Testis (tissue), 3 donors: ENCODE results near the gene SVBP. TPM values are rescaled to one million over a fixed set of nuclear protein-coding genes. Genes with fewer than 3 reads are reported as not detected.

Experiments
- DNase-seq: peaks from one replicate; pipeline ENCODE4 v3.0.0-alpha.2; 2019
- H3K27ac ChIP-seq, 2 donors: fragments of 200-600 bp; sonication (generic); one replicate each; pipeline ENCODE4 v1.5.1; 2019
- H3K27me3 ChIP-seq: fragments of 200-600 bp; sonication (generic); one replicate; pipeline ENCODE4 v1.5.1; 2019
- H3K36me3 ChIP-seq: fragments of 200-600 bp; sonication (generic); one replicate; pipeline ENCODE4 v1.5.1; 2017; ENCODE audit warnings: low read depth; ENCODE audit errors: missing control alignments
- H3K4me1 ChIP-seq: fragments of 200-600 bp; sonication (generic); one replicate; pipeline ENCODE4 v1.5.1; 2019
- H3K4me3 ChIP-seq, 2 donors: fragments of 200-600 bp; sonication (generic); one replicate each; pipeline ENCODE4 v1.5.1; 2017 to 2019
- H3K9me3 ChIP-seq: fragments of 200-600 bp; sonication (generic); one replicate; pipeline ENCODE4 v1.5.1; 2017
- CTCF ChIP-seq, 3 experiments: fragments of 450-650 bp in 2 of 3; fragments of 200-600 bp in 1 of 3; sonication (generic) in 1 of 3; IDR thresholded peaks; one replicate each; pipeline ENCODE4 v1.5.1; 2016 to 2019; ENCODE audit warnings: antibody characterized with exemption in 3 of 3, mild to moderate bottlenecking in 2 of 3, moderate library complexity in 1 of 3
- POLR2A ChIP-seq: fragments of 450-650 bp; IDR thresholded peaks from one replicate; pipeline ENCODE4 v1.6.1; 2017; ENCODE audit warnings: antibody characterized with exemption, mild to moderate bottlenecking, moderate library complexity
- WGBS, 2 donors: methylation state at CpG; one replicate each; pipeline ENCODE4 v1.1.5; 2018; 5-methylcytosine and 5-hydroxymethylcytosine counted together
- intact Hi-C: fragments of 100-400 bp; cut with DNase I; formaldehyde crosslinking; loops from one replicate; pipeline ENCODE4 v1.15.1; 2023; ENCODE audit warnings: low total_unique reads
- polyA plus RNA-seq: library from polyadenylated mRNA; stranded (reverse); fragments of 350-450 nt; fragmentation: Illumina TruSeq; extraction: RNeasy Lipid Tissue Mini Kit (QIAGEN cat#74804); gene quantifications from one replicate; pipeline ENCODE4 v1.2.3, GENCODE V29; 2014; ENCODE audit warnings: low read depth, low replicate concordance; ENCODE audit not compliant: insufficient read depth
- total RNA-seq, 2 donors: library from RNA; depleted of rRNA; stranded (reverse); fragments of >200 nt; gene quantifications; one replicate each; pipeline ENCODE4 v1.2.3, GENCODE V29; 2016

Gene SVBP
- total and polyA plus RNA-seq, 3 donors from 2014 or later: 36.2 to 86.0 (median 47.9) TPM

GRCh38 chr1:42849944-42850343 lies 32.7 kb upstream of the SVBP start:
- no peak for DNase-seq
- WGBS, 2 donors: 88 to 97% methylated on average over 5 of the region's 5 CpGs
- TF ChIP-seq CTCF (IDR thresholded peaks at IDR 0.05): no peak
- TF ChIP-seq POLR2A: no peak
- intact Hi-C loops: no loop called here
- Histone ChIP-seq H3K9me3 (no peaks in the 10 kb centered on the region), H3K27me3 (no peaks in the 10 kb centered on the region), H3K36me3 (no peaks in the 10 kb centered on the region), H3K4me3 (no peak overlapping the region), H3K27ac (no peak overlapping the region), H3K4me1 (peaks cover 9% of the 10 kb centered on the region)

GRCh38 chr1:42848823-42849537 lies 31.8 kb upstream of the SVBP start:
- whole genome bisulfite sequencing, 2 donors: 93 to 94% methylated on average over 2 of the region's 2 CpGs
- intact Hi-C loops: no loop called here

GRCh38 chr1:42847721-42848460 lies 30.7 kb upstream of the SVBP start:
- no peaks in the 10 kb centered on the region for H3K27me3 ChIP-seq
- no peaks in the 10 kb centered on the region for H3K36me3 ChIP-seq
- no peak overlapping the region for H3K27ac ChIP-seq
- no peak for TF ChIP-seq CTCF (IDR thresholded peaks at IDR 0.05)
- TF ChIP-seq POLR2A: no peak
- H3K4me1 ChIP-seq: peaks cover 9% of the 10 kb centered on the region
- 57 to 74% methylated on average over 6 of the region's 6 CpGs for WGBS, 2 donors
- H3K4me3 ChIP-seq: no peak overlapping the region
- no peak for DNase-seq
- H3K9me3 ChIP-seq: no peaks in the 10 kb centered on the region
- intact Hi-C loops: no loop called here

More at GRCh38 chr1:42848823-42849537, 31.8 kb upstream of the SVBP start:
- Histone ChIP-seq H3K4me1 (peaks cover 9% of the 10 kb centered on the region), H3K36me3 (no peaks in the 10 kb centered on the region), H3K4me3 (no peak overlapping the region), H3K9me3 (no peaks in the 10 kb centered on the region), H3K27me3 (no peaks in the 10 kb centered on the region), H3K27ac (no peak overlapping the region)
- no peak for DNase-seq
- TF ChIP-seq POLR2A (no peak), CTCF (IDR thresholded peaks at IDR 0.05) (no peak)

GRCh38 chr1:42847111-42847595 lies 30.0 kb upstream of the SVBP start:
- Histone ChIP-seq H3K9me3 (no peaks in the 10 kb centered on the region), H3K27ac (peak overlapping the region; percentile 66 to 85), H3K36me3 (no peaks in the 10 kb centered on the region), H3K4me3 (peak overlapping the region; percentile 85 to 89), H3K4me1 (peaks cover 9% of the 10 kb centered on the region), H3K27me3 (no peaks in the 10 kb centered on the region)
- no peak for DNase-seq
- WGBS, 2 donors: 4 to 7% methylated on average over 6 of the region's 6 CpGs
- TF ChIP-seq CTCF (IDR thresholded peaks at IDR 0.05) (no peak), POLR2A (no peak)
- intact Hi-C loops: no loop called here
